K562 (cell line): ENCODE data around the gene ZBTB20. TPM values are rescaled to one million over a fixed set of nuclear protein-coding genes. Genes with fewer than 3 reads are reported as not detected.

Source experiments
- ATAC-seq: fragments of 200-7000 bp; cut with Tn5 transposase; 3 replicates; pipeline ENCODE4 v1.9.1; 2020; ENCODE audit warnings: moderate library complexity
- BruUV-seq: library from RNA; stranded (reverse); fragments of 400-500 nt; replicated peaks from 2 replicates; lab custom pipeline; 2021; lab: Mats Ljungman, UMichigan
- CTCF ChIA-PET: fragments of 300-600 bp; formaldehyde crosslinking; extraction: SDS; loops from one replicate; lab custom pipeline; 2021; ENCODE audit warnings: low intra/inter-chr PET ratio; lab: Yijun Ruan, JAX
- POLR2A ChIA-PET: fragments of 300-600, 350-650 bp; sonication (Branson Sonifier 250); formaldehyde crosslinking; extraction: SDS; loops from one replicate; lab custom pipeline; 2021; ENCODE audit warnings: antibody characterized with exemption, inconsistent platforms; lab: Yijun Ruan, JAX
- DNase-seq, 4 experiments: peaks; one replicate each; pipeline versions ENCODE4 v3.0.0 to v3.0.0-alpha.2; 2011 to 2018; ENCODE audit warnings: low spot score in 3 of 4, mixed read lengths in 3 of 4; ENCODE audit errors: extremely low read depth in 1 of 4
- FAIRE-seq: peaks from 2 replicates; lab custom pipeline; 2011; peaks lifted over from hg19 to GRCh38; lab: Jason Lieb, UNC
- H2AFZ ChIP-seq: 2 replicates; pipeline ENCODE4 v1.6.0; 2011; ENCODE audit warnings: low read depth, low read length, control low read depth, inconsistent platforms
- H3K27ac ChIP-seq: fragments of 200-600 bp; 3 replicates; pipeline ENCODE4 v1.8.0; 2011; ENCODE audit warnings: low read depth, mild to moderate bottlenecking, control low read depth, inconsistent platforms, low read length, moderate library complexity, mixed read lengths; ENCODE audit errors: extremely low read depth
- H3K27me3 ChIP-seq, 2 experiments: fragments of 300-600 bp in 1 of 2; 2 replicates in 1 of 2; 3 replicates in 1 of 2; pipeline versions ENCODE4 v1.6.0 to v1.8.0; 2011; ENCODE audit warnings: inconsistent platforms in 2 of 2, low read length in 2 of 2, mild to moderate bottlenecking in 1 of 2, mixed read lengths in 1 of 2, moderate library complexity in 1 of 2; ENCODE audit not compliant: control insufficient read depth in 2 of 2, insufficient read depth in 2 of 2
- H3K36me3 ChIP-seq: fragments of 300-600 bp; 3 replicates; pipeline ENCODE4 v1.8.0; 2011; ENCODE audit warnings: mild to moderate bottlenecking, low read length, inconsistent platforms; ENCODE audit not compliant: control insufficient read depth, insufficient read depth
- H3K4me1 ChIP-seq, 2 experiments: fragments of 200-600 bp in 1 of 2; replicated peaks in 1 of 2; 2 replicates in 1 of 2; 3 replicates in 1 of 2; pipeline versions ENCODE4 v1.5.1 to v1.8.0; 2011; ENCODE audit warnings: inconsistent platforms in 2 of 2, low read length in 2 of 2, mild to moderate bottlenecking in 1 of 2, mixed read lengths in 1 of 2, moderate library complexity in 1 of 2; ENCODE audit not compliant: control insufficient read depth in 2 of 2, insufficient read depth in 2 of 2
- H3K4me2 ChIP-seq: 2 replicates; pipeline ENCODE4 v1.6.1; 2011; ENCODE audit warnings: low read length, control low read depth, inconsistent platforms, mixed read lengths; ENCODE audit not compliant: insufficient read depth
- H3K4me3 ChIP-seq: fragments of 200-600 bp; sonication (generic), shearing (Covaris generic); 2 replicates; pipeline ENCODE4 v1.5.1; 2016; ENCODE audit warnings: control low read depth, inconsistent platforms
- H3K79me2 ChIP-seq: fragments of 200-600 bp; 3 replicates; pipeline ENCODE4 v1.8.0; 2011; ENCODE audit warnings: low read length, inconsistent platforms; ENCODE audit not compliant: control insufficient read depth, insufficient read depth
- H3K9ac ChIP-seq, 2 experiments: 2 replicates each; pipeline versions ENCODE4 v1.6.0 to v1.6.1; 2011; ENCODE audit warnings: low read depth in 2 of 2, low read length in 2 of 2, control low read depth in 1 of 2, inconsistent platforms in 1 of 2, mild to moderate bottlenecking in 1 of 2, mixed read lengths in 1 of 2; ENCODE audit not compliant: insufficient read depth in 1 of 2
- H3K9me1 ChIP-seq: one replicate; pipeline ENCODE4 v1.6.0; 2011; ENCODE audit warnings: inconsistent platforms, mild to moderate bottlenecking, low read length, moderate library complexity; ENCODE audit not compliant: control insufficient read depth, insufficient read depth
- H3K9me3 ChIP-seq: replicated peaks from 2 replicates; pipeline ENCODE4 v1.5.1; 2011; ENCODE audit warnings: low read depth, low read length, inconsistent platforms; ENCODE audit not compliant: control insufficient read depth, insufficient read depth
- H4K20me1 ChIP-seq: replicated peaks from 2 replicates; pipeline ENCODE4 v1.6.1; 2011; ENCODE audit warnings: low read length, inconsistent platforms, mixed read lengths; ENCODE audit not compliant: control insufficient read depth, insufficient read depth
- HDAC3 ChIP-seq: fragments of 450-650 bp; IDR thresholded peaks from 2 replicates; pipeline ENCODE4 v1.6.1; 2018; ENCODE audit warnings: borderline replicate concordance, mild to moderate bottlenecking, moderate library complexity; ENCODE audit not compliant: partially characterized antibody
- L3MBTL2 ChIP-seq: fragments of 450-650 bp; IDR thresholded peaks from 2 replicates; pipeline ENCODE4 v1.6.1; 2016; ENCODE audit warnings: mild to moderate bottlenecking, moderate library complexity
- NR2C2 ChIP-seq, 2 experiments: fragments of 200-800 bp in 1 of 2; sonication (Bioruptor generic) in 1 of 2; sonication (generic) in 1 of 2; formaldehyde crosslinking in 1 of 2; IDR thresholded peaks; 2 replicates each; pipeline versions ENCODE4 v1.6.1 to v1.8.0; 2016 to 2022; ENCODE audit warnings: mild to moderate bottlenecking in 1 of 2, missing compliant biosample characterization in 1 of 2, missing genetic modification characterization in 1 of 2, missing genetic modification reagents in 1 of 2
- TEAD4 ChIP-seq, 2 experiments: sonication (generic) in 1 of 2; formaldehyde crosslinking in 1 of 2; IDR thresholded peaks; 2 replicates each; pipeline versions ENCODE4 v1.6.1 to v1.8.0; 2012 to 2022; ENCODE audit warnings: borderline replicate concordance in 1 of 2, inconsistent platforms in 1 of 2, low read length in 1 of 2, mild to moderate bottlenecking in 1 of 2, missing genetic modification reagents in 1 of 2
- ZNF507 ChIP-seq: conservative IDR thresholded peaks from 2 replicates; pipeline ENCODE4 v1.6.1; 2017; ENCODE audit warnings: missing genetic modification characterization, missing compliant biosample characterization
- ZNF695 ChIP-seq: fragments of 450-650 bp; formaldehyde crosslinking; IDR thresholded peaks from 2 replicates; pipeline ENCODE4 v1.4.0; 2020; ENCODE audit warnings: mild to moderate bottlenecking, moderate library complexity
- WGBS: fragments of 100-300 bp; shearing (Covaris generic); methylation state at CpG from one replicate; pipeline ENCODE4 v1.1.6; 2016; ENCODE audit warnings: low coverage, mixed read lengths; ENCODE audit not compliant: insufficient coverage; ENCODE audit errors: missing lambda C conversion rate; 5-methylcytosine and 5-hydroxymethylcytosine counted together
- in situ Hi-C: fragments of 300-500 bp; cut with MboI; formaldehyde crosslinking; loops from 4 replicates; pipeline ENCODE4 v1.15.0; 2018; ENCODE audit warnings: inconsistent platforms, mixed read lengths
- intact Hi-C: fragments of 100-400 bp; cut with micrococcal nuclease; formaldehyde crosslinking; loops from 2 replicates; pipeline ENCODE4 v1.14.2; 2022
- polyA plus RNA-seq, 8 experiments: library from polyadenylated mRNA; depleted of rRNA in 4 of 8; stranded (reverse) in 5 of 8; unstranded in 3 of 8; fragments of >200 nt; fragmentation: Nextera tagmentation in 2 of 8; fragmentation: Illumina TruSeq in 1 of 8; extraction: Ambion mirVana in 2 of 8; extraction: Trizol in 1 of 8; gene quantifications; 2 replicates each; pipeline versions ENCODE4 v1.2.1 to v1.2.3, GENCODE V29; 2011 to 2014; ENCODE audit warnings: inconsistent platforms in 1 of 8, missing spikeins in 1 of 8
- total RNA-seq, 7 experiments: library from RNA; depleted of rRNA in 6 of 7; stranded (reverse); fragments of >200 nt in 6 of 7; fragmentation: Illumina TruSeq in 2 of 7; extraction: Trizol in 2 of 7; gene quantifications; 2 replicates each; pipeline versions ENCODE4 v1.2.1 to v1.2.3, GENCODE V29; 2011 to 2021; ENCODE audit warnings: low replicate concordance in 1 of 7
- TF ChIP-seq, protein P1 (sequence below), 3 experiments: fragments of 200-800 bp in 1 of 3; fragments of 250-450 bp in 1 of 3; fragments of 450-650 bp in 1 of 3; sonication (Bioruptor Pico) in 1 of 3; sonication (Bioruptor generic) in 1 of 3; formaldehyde crosslinking in 1 of 3; IDR thresholded peaks; 2 replicates each; pipeline versions ENCODE4 v1.6.1 to v1.8.0; 2016 to 2022; ENCODE audit warnings: mild to moderate bottlenecking in 2 of 3, missing genetic modification characterization in 2 of 3, missing compliant biosample characterization in 1 of 3, moderate library complexity in 1 of 3
- TF ChIP-seq, protein P2 (sequence below), 2 experiments: IDR thresholded peaks; 2 replicates each; pipeline ENCODE4 v1.6.1; 2011; ENCODE audit warnings: borderline replicate concordance in 1 of 2, control low read depth in 1 of 2, low read depth in 1 of 2, low read length in 1 of 2, mild to moderate bottlenecking in 1 of 2, mixed read lengths in 1 of 2, moderate library complexity in 1 of 2; ENCODE audit not compliant: insufficient read depth in 1 of 2, insufficient read length in 1 of 2, poor library complexity in 1 of 2, severe bottlenecking in 1 of 2; ENCODE audit errors: extremely low read depth in 1 of 2
- TF ChIP-seq, protein P3 (sequence below): sonication (generic); formaldehyde crosslinking; IDR thresholded peaks from 2 replicates; pipeline ENCODE4 v1.8.1; 2023; ENCODE audit warnings: mild to moderate bottlenecking, missing genetic modification reagents

ZBTB20 gene
- total and polyA plus RNA-seq, 9 of the 15 experiments (the other 6 are each of a cell fraction or from before 2014, with no cell fraction given): 0.17 to 1.7 (median 0.45) TPM

DNA sequence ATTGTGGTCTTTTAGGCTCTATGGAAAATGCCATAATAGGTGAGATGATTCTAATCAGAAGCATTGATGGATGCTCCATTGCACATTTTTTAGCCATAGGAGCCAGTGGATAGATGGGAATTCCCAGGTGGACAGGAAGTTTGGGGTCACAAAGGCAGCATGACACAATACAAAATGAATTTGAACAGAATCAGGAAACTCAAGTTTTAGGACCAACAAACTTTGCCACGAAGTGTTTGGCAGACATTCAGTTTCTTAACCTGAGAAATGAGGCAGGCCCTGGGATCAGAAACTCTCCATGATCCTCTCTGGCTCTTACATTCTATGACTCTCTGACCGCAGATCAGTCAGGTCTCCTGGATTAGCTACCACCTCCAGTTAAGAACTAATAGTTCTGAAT, 577.9 kb downstream of the ZBTB20 start:
- CTCF ChIA-PET: no interaction called here
- H3K4me2 ChIP-seq: no peak overlapping the region
- in situ Hi-C loops (no loop called here), intact Hi-C loops (no loop called here)
- POLR2A ChIA-PET: no interaction called here
- no peak overlapping the region for H3K9ac ChIP-seq
- no peaks in the 10 kb centered on the region for H3K9me1 ChIP-seq
- no peaks in the 10 kb centered on the region for H3K9me3 ChIP-seq
- no peaks in the 10 kb centered on the region for H4K20me1 ChIP-seq
- DNase-seq: no peak
- H3K27ac ChIP-seq: no peak overlapping the region
- no peaks in the 10 kb centered on the region for H3K79me2 ChIP-seq
- 0% methylated on average over 2 of the region's 2 CpGs for WGBS
- no peak overlapping the region for H2AFZ ChIP-seq
- no peak overlapping the region for H3K4me3 ChIP-seq
- ATAC-seq: no peak
- H3K36me3 ChIP-seq: no peaks in the 10 kb centered on the region
- BruUV-seq: no TSS peak
- H3K4me1 ChIP-seq: no peaks in the 10 kb centered on the region
- no peaks in the 10 kb centered on the region for H3K27me3 ChIP-seq
- no peak for FAIRE-seq
- TF ChIP-seq, protein P1, sequence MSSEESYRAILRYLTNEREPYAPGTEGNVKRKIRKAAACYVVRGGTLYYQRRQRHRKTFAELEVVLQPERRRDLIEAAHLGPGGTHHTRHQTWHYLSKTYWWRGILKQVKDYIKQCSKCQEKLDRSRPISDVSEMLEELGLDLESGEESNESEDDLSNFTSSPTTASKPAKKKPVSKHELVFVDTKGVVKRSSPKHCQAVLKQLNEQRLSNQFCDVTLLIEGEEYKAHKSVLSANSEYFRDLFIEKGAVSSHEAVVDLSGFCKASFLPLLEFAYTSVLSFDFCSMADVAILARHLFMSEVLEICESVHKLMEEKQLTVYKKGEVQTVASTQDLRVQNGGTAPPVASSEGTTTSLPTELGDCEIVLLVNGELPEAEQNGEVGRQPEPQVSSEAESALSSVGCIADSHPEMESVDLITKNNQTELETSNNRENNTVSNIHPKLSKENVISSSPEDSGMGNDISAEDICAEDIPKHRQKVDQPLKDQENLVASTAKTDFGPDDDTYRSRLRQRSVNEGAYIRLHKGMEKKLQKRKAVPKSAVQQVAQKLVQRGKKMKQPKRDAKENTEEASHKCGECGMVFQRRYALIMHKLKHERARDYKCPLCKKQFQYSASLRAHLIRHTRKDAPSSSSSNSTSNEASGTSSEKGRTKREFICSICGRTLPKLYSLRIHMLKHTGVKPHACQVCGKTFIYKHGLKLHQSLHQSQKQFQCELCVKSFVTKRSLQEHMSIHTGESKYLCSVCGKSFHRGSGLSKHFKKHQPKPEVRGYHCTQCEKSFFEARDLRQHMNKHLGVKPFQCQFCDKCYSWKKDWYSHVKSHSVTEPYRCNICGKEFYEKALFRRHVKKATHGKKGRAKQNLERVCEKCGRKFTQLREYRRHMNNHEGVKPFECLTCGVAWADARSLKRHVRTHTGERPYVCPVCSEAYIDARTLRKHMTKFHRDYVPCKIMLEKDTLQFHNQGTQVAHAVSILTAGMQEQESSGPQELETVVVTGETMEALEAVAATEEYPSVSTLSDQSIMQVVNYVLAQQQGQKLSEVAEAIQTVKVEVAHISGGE (CRISPR knock-in tag; IDR thresholded peaks at IDR 0.05): no peak
- TF ChIP-seq, protein P2, sequence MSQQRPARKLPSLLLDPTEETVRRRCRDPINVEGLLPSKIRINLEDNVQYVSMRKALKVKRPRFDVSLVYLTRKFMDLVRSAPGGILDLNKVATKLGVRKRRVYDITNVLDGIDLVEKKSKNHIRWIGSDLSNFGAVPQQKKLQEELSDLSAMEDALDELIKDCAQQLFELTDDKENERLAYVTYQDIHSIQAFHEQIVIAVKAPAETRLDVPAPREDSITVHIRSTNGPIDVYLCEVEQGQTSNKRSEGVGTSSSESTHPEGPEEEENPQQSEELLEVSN (IDR thresholded peaks at IDR 0.05; ENCODE audit: borderline replicate concordance in 1 of 2, extremely low read depth in 1 of 2, insufficient read depth in 1 of 2, insufficient read length in 1 of 2, low read depth in 1 of 2, low read length in 1 of 2, poor library complexity in 1 of 2, severe bottlenecking in 1 of 2): no peak
- TF ChIP-seq, protein P3, sequence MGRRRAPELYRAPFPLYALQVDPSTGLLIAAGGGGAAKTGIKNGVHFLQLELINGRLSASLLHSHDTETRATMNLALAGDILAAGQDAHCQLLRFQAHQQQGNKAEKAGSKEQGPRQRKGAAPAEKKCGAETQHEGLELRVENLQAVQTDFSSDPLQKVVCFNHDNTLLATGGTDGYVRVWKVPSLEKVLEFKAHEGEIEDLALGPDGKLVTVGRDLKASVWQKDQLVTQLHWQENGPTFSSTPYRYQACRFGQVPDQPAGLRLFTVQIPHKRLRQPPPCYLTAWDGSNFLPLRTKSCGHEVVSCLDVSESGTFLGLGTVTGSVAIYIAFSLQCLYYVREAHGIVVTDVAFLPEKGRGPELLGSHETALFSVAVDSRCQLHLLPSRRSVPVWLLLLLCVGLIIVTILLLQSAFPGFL (CRISPR knock-in tag): no peak
- TF ChIP-seq HDAC3 (no peak), L3MBTL2 (no peak), NR2C2 (CRISPR knock-in tag; IDR thresholded peaks at IDR 0.05) (no peak), NR2C2 (tag; IDR thresholded peaks at IDR 0.05) (no peak), ZNF695 (CRISPR knock-in tag) (no peak), ZNF507 (tag) (no peak), TEAD4 (IDR thresholded peaks at IDR 0.05; ENCODE audit: low read length) (no peak), TEAD4 (CRISPR knock-in tag; IDR thresholded peaks at IDR 0.05; ENCODE audit: borderline replicate concordance) (no peak)
